ENCODE data around the gene TUBE1. TPM values are rescaled to one million over a fixed set of nuclear protein-coding genes. Genes with fewer than 3 reads are reported as not detected.
"Not testable (repeated sequence)": the region's sequence is repeated elsewhere in the genome, so short reads cannot be mapped to it uniquely, and the experiment has no call there.

TUBE1 gene
- total RNA-seq, 1 experiment from 2014 or later = 24.4 TPM

- DNase-seq (ENCODE audit: low spot score) = no peak
- no peak overlapping the region for H3K27ac ChIP-seq (ENCODE audit: low read depth, low read length, poor library complexity, severe bottlenecking)
- H3K36me3 ChIP-seq (ENCODE audit: insufficient read depth, low read length, poor library complexity, severe bottlenecking) = no peaks in the 10 kb centered on the region
- no peaks in the 10 kb centered on the region for H3K9me3 ChIP-seq (ENCODE audit: low read depth, low read length, poor library complexity, severe bottlenecking)
- intact Hi-C loops (cut with micrococcal nuclease; ENCODE audit: unreplicated experiment) = no loop called here
- H3K27me3 ChIP-seq (replicated peaks; ENCODE audit: insufficient read depth, low read depth, low read length, poor library complexity) = peaks cover 6% of the 10 kb centered on the region
- TF ChIP-seq CTCF (conservative IDR thresholded peaks at IDR 0.05; ENCODE audit: low read depth, low read length) (no peak), EZH2 (IDR thresholded peaks at IDR 0.05; ENCODE audit: borderline replicate concordance, low read depth, low read length, poor library complexity, severe bottlenecking) (no peak)
- ChIA-PET POLR2A (ENCODE audit: low non-redundant PET) (no interaction called here), CTCF (no interaction called here)
- H3K4me1 ChIP-seq (ENCODE audit: insufficient read depth, low read length, poor library complexity, severe bottlenecking) = no peaks in the 10 kb centered on the region
- no TSS peak for BruUV-seq (replicated peaks)
- no peak overlapping the region for H3K4me3 ChIP-seq (ENCODE audit: low read depth, low read length, poor library complexity, severe bottlenecking)
These were observed 19.3 kb upstream of the TUBE1 start for GRCh38 chr6:112106562-112106961.

GRCh38 chr6:112106026-112106425, 18.7 kb upstream of the TUBE1 start:
- DNase-seq (ENCODE audit: low spot score); intact Hi-C loops (cut with micrococcal nuclease; ENCODE audit: unreplicated experiment); H3K9me3 ChIP-seq (ENCODE audit: low read depth, low read length, poor library complexity, severe bottlenecking); H3K36me3 ChIP-seq (ENCODE audit: insufficient read depth, low read length, poor library complexity, severe bottlenecking); H3K4me1 ChIP-seq (ENCODE audit: insufficient read depth, low read length, poor library complexity, severe bottlenecking); H3K4me3 ChIP-seq (ENCODE audit: low read depth, low read length, poor library complexity, severe bottlenecking); POLR2A ChIA-PET (ENCODE audit: low non-redundant PET); CTCF ChIA-PET; H3K27me3 ChIP-seq (replicated peaks; ENCODE audit: insufficient read depth, low read depth, low read length, poor library complexity); H3K27ac ChIP-seq (ENCODE audit: low read depth, low read length, poor library complexity, severe bottlenecking); BruUV-seq (replicated peaks): not testable (repeated sequence)

- peaks cover 6% of the 10 kb centered on the region for H3K27me3 ChIP-seq (replicated peaks; ENCODE audit: insufficient read depth, low read depth, low read length, poor library complexity)
- BruUV-seq (replicated peaks) = no TSS peak
- H3K27ac ChIP-seq (ENCODE audit: low read depth, low read length, poor library complexity, severe bottlenecking) = no peak overlapping the region
- no peak overlapping the region for H3K4me3 ChIP-seq (ENCODE audit: low read depth, low read length, poor library complexity, severe bottlenecking)
- intact Hi-C loops (cut with micrococcal nuclease; ENCODE audit: unreplicated experiment) = no loop called here
- no peak for DNase-seq (ENCODE audit: low spot score)
- CTCF ChIA-PET = no interaction called here
- no peaks in the 10 kb centered on the region for H3K4me1 ChIP-seq (ENCODE audit: insufficient read depth, low read length, poor library complexity, severe bottlenecking)
- no peaks in the 10 kb centered on the region for H3K36me3 ChIP-seq (ENCODE audit: insufficient read depth, low read length, poor library complexity, severe bottlenecking)
- POLR2A ChIA-PET (ENCODE audit: low non-redundant PET) = no interaction called here
- no peak for TF ChIP-seq CTCF (conservative IDR thresholded peaks at IDR 0.05; ENCODE audit: low read depth, low read length)
- TF ChIP-seq EZH2 (IDR thresholded peaks at IDR 0.05; ENCODE audit: borderline replicate concordance, low read depth, low read length, poor library complexity, severe bottlenecking) = no peak
- H3K9me3 ChIP-seq (ENCODE audit: low read depth, low read length, poor library complexity, severe bottlenecking) = no peaks in the 10 kb centered on the region
These were observed 13.3 kb upstream of the TUBE1 start for GRCh38 chr6:112100561-112100960.

- no TSS peak for BruUV-seq (replicated peaks)
- ChIA-PET POLR2A (ENCODE audit: low non-redundant PET) (interaction anchor here (0.6 kb wide), 1 partner anchor 28 kb away, joined by 6 read pairs; no protein-coding TSS in a partner anchor), CTCF (no interaction called here)
- TF ChIP-seq EZH2 (IDR thresholded peaks at IDR 0.05; ENCODE audit: borderline replicate concordance, low read depth, low read length, poor library complexity, severe bottlenecking) (no peak), CTCF (conservative IDR thresholded peaks at IDR 0.05; ENCODE audit: low read depth, low read length) (no peak)
- intact Hi-C loops (cut with micrococcal nuclease; ENCODE audit: unreplicated experiment) = no loop called here
- Histone ChIP-seq H3K4me3 (ENCODE audit: low read depth, low read length, poor library complexity, severe bottlenecking) (no peak overlapping the region), H3K27me3 (replicated peaks; ENCODE audit: insufficient read depth, low read depth, low read length, poor library complexity) (no peaks in the 10 kb centered on the region), H3K9me3 (ENCODE audit: low read depth, low read length, poor library complexity, severe bottlenecking) (no peaks in the 10 kb centered on the region), H3K36me3 (ENCODE audit: insufficient read depth, low read length, poor library complexity, severe bottlenecking) (no peaks in the 10 kb centered on the region), H3K4me1 (ENCODE audit: insufficient read depth, low read length, poor library complexity, severe bottlenecking) (no peaks in the 10 kb centered on the region), H3K27ac (ENCODE audit: low read depth, low read length, poor library complexity, severe bottlenecking) (no peak overlapping the region)
- no peak for DNase-seq (ENCODE audit: low spot score)
These were observed 9.6 kb upstream of the TUBE1 start for GRCh38 chr6:112096901-112097300.
